ENCODE results near the gene RHOBTB3. TPM values are rescaled to one million over a fixed set of nuclear protein-coding genes. Genes with fewer than 3 reads are reported as not detected.

The RHOBTB3 gene
- total RNA-seq, 1 experiment from 2014 or later, result 56.7 TPM

DNA sequence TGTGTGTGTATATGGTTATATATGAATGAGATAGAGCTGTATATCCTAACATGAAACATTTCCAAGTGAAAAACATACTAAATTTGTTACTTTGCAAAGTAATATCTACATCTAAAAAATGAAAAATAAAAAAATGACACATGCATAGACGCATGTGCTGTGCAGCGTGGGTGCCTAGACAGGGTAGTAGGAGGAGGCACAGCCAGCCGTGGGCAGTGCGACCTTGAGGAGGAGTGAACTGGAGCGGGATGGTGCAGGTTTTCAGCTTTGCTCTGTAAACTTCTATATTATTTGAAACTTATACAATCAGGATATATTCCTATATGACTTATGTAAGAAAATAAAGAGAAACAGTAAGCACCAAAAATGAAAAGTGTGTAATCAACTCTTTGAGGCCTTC is 106.4 kb downstream of the RHOBTB3 start:
- no peak for DNase-seq (ENCODE audit: low read depth, low spot score)
- in situ Hi-C loops (cut with HindIII; ENCODE audit: low pct_unique_long_range_greater_than_20kb, low sequenced_read_pairs), result no loop called here

DNA sequence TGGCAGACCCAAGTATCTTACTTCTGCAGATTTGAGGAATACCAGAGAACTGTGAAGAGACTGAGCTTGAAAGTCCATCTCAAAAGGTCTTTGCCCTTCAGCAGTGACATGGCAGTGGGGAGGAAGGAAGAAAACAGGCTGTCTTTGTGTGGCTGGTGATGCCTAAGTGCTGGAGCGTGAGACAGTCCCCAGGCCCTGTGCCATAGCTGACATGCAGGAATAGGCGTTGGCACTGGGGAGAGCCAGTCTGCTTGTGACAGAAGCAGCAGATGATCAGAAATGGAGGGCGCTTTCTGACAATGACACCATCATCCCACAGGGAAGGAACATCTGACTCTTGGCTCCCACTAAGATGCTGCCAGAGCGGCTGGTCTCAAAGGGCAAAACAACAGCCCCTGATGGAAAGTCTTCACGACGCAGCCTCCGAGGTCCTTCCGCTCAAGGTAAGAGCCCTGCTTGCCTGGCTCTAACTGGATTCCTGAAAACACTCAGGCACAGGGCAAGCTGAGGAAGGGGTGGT is 106.9 kb downstream of the RHOBTB3 start:
- in situ Hi-C loops (cut with HindIII; ENCODE audit: low pct_unique_long_range_greater_than_20kb, low sequenced_read_pairs), result no loop called here
- no peak for DNase-seq (ENCODE audit: low read depth, low spot score)

DNA sequence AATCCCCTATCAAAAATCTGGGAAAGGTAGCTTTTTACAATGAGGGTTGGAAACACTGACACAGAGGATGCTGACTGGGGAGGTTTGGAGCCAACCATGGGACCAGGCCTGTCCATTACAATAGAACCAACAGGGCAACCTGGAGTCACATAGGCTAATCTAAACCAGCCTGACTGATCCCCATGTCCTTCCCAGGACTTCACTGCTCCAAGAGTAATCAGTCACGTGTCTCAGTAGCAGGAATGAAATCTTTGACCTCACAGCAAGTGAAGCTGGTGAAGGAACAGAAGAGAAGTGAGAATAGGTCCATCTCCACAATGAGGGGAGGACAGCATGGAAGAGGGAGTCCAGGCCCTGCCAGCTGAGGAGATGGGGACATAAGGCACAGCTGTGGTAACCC is 107.4 kb downstream of the RHOBTB3 start:
- no peak for DNase-seq (ENCODE audit: low read depth, low spot score)
- in situ Hi-C loops (cut with HindIII; ENCODE audit: low pct_unique_long_range_greater_than_20kb, low sequenced_read_pairs), result no loop called here

DNA sequence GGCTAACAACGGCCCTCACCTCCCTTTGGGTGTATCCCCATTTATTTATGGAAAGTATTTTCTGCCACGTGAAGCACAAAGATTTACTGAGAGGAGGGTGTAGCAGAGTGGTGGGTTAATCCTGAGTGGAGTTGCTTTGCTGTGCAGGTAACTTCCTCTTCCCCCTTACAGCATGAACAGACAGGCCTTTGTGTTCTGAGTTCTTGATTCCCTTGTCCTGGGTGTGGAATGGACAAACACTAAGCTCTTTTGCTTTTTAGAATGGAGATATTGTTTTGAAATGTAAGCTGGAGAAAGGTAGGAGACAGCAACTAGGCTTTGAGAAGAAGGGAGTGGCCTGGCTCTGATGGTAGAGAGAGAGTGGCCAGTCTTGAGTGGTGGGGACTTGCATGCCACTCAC is 108.5 kb downstream of the RHOBTB3 start:
- in situ Hi-C loops (cut with HindIII; ENCODE audit: low pct_unique_long_range_greater_than_20kb, low sequenced_read_pairs), result no loop called here
- DNase-seq (ENCODE audit: low read depth, low spot score), result peak; percentile 53

DNA sequence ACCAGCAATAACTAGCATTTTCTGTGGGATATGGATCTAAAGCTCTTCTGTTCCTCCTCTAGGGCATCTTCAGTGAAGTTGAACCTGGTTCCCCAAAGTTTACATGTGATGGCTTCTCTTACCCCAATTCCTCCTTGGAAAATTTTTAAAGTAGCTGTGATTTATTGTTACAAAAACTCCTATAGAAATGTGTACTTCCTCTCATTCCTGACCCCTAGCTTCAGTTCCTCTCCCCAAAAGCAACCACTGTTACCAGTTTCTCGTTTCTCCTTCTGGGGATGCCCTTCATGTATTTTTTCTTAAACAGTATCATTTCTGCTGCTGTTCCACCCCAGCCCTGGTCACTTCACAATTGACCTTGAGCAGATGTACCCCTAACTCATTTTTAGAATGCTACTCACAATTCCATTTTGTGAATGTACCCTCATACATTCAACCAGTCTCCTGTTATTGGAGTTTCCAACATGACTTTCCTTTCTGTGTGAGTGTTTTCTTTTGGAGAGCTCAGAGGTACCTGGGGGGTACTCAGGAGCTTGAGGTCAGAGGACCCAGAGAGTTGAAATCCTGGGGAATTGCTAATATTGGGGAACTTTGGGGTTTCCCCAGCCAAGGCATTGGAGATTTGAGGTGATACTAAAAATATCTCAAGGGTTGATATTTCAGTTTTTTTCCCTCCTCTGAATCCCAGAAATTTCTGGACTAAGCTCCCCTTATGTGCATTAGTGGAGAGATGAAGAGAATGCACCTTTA is 110.0 kb downstream of the RHOBTB3 start:
- no peak for DNase-seq (ENCODE audit: low read depth, low spot score)
- in situ Hi-C loops (cut with HindIII; ENCODE audit: low pct_unique_long_range_greater_than_20kb, low sequenced_read_pairs), result no loop called here

DNA sequence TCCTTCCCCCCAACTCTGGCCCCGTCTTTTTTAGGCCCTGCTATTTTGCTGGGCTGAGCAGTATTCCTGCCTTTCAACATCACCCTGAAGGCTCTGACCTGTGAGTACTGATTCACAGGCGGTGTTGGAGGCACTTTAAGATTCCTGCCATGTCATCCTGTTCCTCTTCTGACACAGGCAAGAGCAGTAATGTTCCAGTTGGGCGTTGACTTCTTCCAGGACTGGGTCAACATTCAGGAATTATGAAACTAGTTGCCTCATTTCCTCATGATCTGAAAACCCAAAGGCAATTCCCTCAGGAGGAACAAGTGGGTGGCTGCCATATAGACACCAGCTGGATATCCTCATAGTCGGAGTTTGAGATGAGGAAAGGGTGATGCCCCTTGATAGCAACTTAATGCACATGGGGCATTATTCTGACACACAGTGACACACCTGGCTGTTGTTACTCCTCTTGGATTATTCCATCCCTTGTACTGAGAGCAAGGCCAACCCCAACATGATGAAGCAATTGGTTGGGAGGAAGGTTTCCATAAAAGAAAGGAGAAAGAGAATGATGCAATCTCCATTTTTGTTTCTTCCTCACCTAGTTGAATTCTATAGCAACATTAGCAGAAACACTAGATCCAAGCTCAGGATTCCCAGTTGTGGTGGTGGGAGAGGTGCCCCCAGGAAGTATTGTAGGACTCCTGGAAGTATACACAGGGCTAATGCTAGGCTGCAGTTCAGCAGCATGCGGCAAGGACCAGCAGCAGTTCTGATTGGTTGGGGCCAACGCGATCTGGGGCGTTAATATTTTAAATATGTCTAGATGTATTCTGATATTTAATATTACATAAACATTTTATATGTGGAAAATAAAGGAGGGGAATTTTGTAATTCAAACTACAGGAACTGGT is 111.0 kb downstream of the RHOBTB3 start:
- in situ Hi-C loops (cut with HindIII; ENCODE audit: low pct_unique_long_range_greater_than_20kb, low sequenced_read_pairs), result no loop called here
- DNase-seq (ENCODE audit: low read depth, low spot score), result no peak

DNA sequence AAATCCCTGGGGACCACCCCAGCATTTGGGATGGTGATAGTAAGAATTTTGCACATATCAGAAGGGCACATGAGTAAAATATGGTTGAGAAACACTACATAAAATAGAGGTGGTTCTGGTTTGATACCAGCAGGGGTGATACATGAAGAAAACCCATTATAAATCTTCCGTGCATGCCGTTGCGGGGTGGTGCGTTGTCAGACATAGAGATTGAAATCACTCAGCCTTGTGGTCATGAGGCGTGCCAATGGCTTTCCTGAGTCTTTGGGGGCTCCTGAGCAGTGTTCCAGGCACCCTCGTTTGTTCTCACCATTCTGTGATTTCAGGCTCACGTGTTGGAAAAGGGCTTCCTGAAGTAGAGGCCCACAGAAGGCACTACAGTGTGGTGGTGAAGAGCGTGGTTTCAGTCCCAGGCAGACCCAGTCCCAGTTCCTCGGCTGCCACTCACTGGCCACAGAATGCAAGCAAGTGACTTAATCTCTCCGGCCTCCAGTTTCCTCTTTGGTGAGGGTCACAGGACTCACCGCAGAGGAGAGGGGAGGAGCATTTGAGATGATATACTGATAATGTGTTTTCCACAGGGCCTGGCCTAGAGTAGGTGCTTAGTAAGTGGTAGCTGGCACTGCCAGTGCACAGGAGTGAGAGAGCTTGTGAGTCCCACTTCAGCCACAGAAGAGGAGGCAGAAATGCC is 111.9 kb downstream of the RHOBTB3 start:
- in situ Hi-C loops (cut with HindIII; ENCODE audit: low pct_unique_long_range_greater_than_20kb, low sequenced_read_pairs), result no loop called here
- peak; percentile 94 for DNase-seq (ENCODE audit: low read depth, low spot score)

DNA sequence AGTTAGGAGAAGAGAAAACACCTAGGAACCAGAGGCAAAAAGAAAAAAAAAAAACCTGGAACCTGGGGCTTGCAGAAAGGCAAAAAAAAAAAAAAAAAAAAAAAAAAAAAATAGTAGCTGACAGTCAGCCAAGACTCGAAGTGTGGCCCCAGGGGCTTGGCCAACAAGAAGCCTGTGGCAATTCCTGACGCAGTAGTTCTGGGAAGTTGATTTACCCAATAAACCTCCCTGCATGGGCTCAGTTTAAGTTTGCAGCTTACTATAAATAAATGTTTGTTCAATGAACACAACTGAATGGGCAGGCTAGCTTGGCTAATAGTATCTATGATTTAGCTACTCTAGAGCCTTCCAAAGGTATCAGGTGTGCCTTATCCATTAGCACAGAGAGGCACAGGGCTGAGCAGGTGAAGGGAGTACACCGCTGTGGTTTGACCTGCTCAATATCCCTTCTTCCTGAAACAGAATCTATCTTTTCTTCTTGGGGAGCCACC is 112.6 kb downstream of the RHOBTB3 start:
- no peak for DNase-seq (ENCODE audit: low read depth, low spot score)
- in situ Hi-C loops (cut with HindIII; ENCODE audit: low pct_unique_long_range_greater_than_20kb, low sequenced_read_pairs), result no loop called here

DNA sequence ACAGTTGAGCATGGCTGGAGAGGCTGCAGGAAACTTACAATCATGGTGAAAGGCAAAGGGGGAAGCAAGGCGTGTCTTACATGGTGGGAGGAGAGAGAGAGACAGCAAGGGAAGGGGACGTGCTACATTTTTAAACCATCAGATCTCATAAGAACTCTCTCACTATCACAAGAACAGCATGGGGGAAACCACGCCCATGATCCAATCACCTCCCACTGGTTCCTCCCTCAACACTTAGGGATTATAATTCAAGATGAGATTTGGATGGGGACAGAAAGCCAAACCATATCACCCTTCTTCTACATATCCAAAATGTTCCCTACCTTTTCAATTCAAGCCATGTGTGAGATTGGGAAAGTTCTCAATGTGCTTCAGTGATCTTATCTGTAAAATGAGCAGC is 114.3 kb downstream of the RHOBTB3 start:
- no peak for DNase-seq (ENCODE audit: low read depth, low spot score)

More for the DNA sequence above, 114.3 kb downstream of the RHOBTB3 start:
- in situ Hi-C loops (cut with HindIII; ENCODE audit: low pct_unique_long_range_greater_than_20kb, low sequenced_read_pairs), result no loop called here

Other genes with a start within 250 kb of the RHOBTB3 start
- gene SKIC3, start 176.4 kb upstream of the RHOBTB3 start, total RNA-seq (2014; rRNA removed; shearing (Covaris generic)), result 78.1 and 87.3 TPM in 2 replicates
- 3.9 and 4.0 TPM in 2 replicates for gene ARSK, start 176.2 kb upstream of the RHOBTB3 start, total RNA-seq (2014; rRNA removed; shearing (Covaris generic))
- not detected in 2 replicates for gene GPR150, start 111.2 kb upstream of the RHOBTB3 start, total RNA-seq (2014; rRNA removed; shearing (Covaris generic))
- gene RFESD, start 84.6 kb upstream of the RHOBTB3 start, total RNA-seq (2014; rRNA removed; shearing (Covaris generic)), result 2.2 and 4.5 TPM in 2 replicates
- not detected in 2 replicates for gene SPATA9, start 48.3 kb upstream of the RHOBTB3 start, total RNA-seq (2014; rRNA removed; shearing (Covaris generic))
- gene GLRX, start 91.4 kb downstream of the RHOBTB3 start, total RNA-seq (2014; rRNA removed; shearing (Covaris generic)), result 8.1 and 10.8 TPM in 2 replicates
- gene ELL2, start 230.5 kb downstream of the RHOBTB3 start, total RNA-seq (2014; rRNA removed; shearing (Covaris generic)), result 9.6 and 11.2 TPM in 2 replicates